GM18508 (cell line): Measurements from ENCODE around the gene ING3.
"Not testable (repeated sequence)": the region's sequence is repeated elsewhere in the genome, so short reads cannot be mapped to it uniquely, and the experiment has no call there.

Source experiments
- ATAC-seq: cut with Tn5 transposase; IDR thresholded peaks from one replicate; pipeline ENCODE4 v1.9.1; 2021; ENCODE audit warnings: moderate number of reproducible peaks; ENCODE audit not compliant: insufficient read depth, unreplicated experiment

The ING3 gene

DNA sequence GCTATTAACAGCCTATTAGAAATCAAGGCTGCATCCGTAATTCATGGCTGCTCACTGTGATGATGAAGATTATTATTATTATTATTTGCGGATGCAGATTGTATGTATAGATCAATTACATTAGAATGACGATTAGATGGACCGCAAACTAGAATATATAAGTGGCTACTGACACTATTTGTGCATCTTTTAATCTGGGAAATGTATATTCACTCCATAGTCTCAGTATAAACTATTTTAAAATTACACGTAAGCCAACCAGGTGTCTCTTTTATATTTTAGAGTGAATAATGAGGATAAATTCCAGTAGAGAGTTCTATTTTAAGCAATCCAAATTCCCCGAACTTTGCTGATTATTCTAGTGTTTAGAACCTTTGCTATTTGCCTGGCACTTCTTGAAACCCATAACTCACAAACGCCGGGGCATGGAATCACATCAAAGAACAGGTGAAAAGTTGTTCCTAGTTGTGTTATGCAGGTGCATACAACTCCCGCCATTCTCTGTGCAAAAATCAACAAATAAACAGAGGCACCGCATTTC, 509 bp upstream of the ING3 start:
- no peak for ATAC-seq

DNA sequence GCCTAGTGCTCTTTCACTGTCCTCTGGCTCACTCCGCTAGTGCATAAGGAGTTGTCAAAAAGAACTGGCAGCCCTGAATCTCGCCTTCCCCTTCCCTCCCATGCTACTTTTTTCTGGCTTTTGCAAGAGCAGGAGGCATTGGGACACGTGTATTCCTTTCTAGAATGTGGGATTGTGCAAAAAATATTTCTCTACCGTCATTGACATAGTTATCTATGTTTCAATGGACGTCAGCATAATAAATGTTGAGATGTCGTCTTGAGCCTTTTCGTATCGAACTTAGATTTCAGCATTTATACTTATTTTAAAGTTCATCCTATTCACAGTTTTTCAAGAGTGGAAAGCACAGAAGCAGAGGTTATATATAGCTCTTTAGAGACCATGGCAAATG, 727 bp downstream of the ING3 start:
- no peak for ATAC-seq

DNA sequence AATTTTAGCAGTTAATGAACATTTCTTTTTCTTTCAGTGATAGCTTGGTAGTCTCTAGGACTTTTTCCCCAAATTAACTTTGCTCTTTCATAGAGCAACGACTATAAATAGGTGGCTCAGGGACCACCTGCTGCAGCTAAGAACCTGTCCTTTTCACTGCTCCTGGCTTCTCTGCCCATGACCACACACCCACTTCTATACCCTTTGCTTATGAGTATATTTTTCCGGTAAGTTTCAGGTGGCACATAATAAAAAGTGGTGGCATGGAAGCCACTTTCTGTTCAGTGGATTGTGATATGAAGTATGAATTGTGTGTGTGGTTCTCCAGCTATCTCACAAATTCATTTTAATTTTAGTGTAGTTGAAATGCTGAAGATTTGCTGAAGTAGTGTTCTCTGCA, 1.2 kb downstream of the ING3 start:
- no peak for ATAC-seq

DNA sequence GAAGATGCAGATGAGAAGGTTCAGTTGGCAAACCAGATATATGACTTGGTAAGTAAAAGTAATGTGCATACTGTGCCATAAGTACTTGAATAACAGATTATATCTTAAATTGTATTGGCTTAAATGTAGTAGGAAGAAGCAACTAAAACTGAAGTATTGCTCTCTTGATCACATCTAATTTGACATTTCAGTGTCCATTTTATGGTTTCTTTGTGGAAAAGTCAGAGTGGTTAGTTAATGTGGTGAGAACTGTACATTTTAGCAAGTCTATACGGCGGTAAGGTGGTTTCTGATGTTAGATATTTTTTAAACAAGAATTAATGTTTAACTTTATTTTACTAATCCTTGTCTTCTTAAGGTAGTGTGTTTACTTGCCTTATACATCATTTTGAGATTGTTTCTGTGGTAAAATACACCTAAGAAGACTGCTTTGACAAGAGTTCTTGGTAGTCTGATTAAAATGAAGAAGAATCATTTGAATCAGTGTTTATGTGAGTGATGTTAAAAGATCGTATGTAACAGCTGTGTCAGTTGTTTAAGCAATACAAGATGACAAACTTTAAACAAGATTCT, 5.1 kb downstream of the ING3 start:
- peak; percentile 67 for ATAC-seq

DNA sequence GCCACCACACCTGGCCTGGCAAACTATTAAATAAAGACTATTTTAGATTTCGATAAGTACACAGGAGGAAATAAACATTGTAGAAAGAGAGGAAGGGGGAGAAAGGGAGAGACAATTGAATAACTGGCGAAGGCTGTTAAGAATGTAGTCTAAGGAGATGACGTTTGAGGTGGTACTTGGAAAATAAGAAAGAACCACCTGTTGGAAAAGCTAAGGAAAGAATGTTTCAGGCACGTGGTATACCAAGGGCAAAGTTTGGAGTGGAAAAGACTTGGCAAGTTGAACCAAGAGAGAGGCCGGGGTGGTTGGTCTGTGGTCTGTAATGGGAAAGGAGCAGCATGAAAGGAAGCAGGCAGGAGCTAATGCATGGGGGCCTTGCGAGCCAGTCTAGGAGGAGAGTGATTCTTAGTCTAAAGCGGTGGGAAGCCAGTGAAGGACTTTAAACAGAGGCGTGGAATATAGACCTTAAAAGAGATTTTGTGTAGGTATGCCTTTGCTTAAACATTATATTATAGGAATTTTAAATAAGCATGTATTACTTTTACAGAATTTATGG, 9.4 kb downstream of the ING3 start:
- ATAC-seq = no peak

DNA sequence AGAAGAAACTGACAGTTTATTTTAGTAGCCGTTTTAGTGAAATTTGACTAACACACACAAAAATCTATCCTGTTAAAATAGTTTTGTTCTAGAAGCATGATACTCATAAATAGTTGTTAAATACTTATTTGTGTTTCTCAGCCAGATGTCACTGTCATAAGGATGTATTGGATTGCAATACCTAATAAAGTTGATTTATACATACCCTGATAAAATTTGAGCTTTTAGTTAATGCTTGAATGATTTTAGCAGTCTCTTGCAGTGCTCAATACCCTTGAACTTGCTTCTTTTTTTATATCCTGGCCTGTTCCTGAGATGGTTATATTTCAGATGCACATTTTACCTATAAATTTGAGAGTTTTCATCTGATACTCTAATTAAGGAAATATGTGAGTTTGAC, 10.1 kb downstream of the ING3 start:
- no peak for ATAC-seq

DNA sequence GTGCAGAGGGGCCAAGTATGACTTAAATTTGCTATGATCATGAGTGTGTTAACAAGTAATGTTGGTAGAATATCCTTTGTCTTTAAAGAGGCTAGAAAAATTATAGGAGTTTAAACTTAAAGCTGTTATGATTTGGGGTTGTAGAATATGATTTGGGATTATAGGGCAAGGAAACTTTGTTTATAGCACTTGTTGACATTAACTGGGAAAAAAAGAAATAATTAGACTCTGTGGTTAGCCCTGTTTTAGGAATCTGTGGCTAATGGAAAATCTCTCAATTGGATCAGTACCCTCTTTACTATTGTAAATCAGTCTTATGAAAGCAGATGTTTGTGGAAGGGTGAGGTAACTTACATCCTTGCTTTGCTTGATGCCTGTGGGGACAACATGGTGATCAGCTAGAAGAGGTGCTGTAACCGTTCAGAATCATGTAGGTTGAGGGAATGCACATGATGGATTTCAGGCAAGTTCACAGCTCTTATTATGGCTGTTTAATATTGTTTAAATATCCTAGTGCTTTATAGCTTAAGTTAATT, 11.1 kb downstream of the ING3 start:
- no peak for ATAC-seq

DNA sequence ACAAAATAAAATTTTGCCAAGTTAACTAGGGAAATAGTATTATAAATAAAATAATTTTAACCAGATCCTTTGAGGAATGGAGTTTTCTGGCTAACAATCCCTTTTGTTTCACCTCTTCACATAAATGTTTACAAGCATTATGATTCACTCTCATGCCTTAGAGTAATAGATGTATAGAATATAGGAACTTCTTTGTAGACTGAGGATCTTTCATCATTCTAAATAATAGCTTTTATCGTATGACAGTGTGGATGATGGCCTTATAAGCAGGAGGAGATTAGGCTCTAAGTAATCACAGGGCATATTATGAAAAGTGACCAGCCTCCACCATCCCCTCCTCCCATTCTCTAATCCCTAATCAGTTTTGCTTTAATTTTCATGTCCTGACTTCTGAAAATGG, 13.5 kb downstream of the ING3 start:
- ATAC-seq = no peak

DNA sequence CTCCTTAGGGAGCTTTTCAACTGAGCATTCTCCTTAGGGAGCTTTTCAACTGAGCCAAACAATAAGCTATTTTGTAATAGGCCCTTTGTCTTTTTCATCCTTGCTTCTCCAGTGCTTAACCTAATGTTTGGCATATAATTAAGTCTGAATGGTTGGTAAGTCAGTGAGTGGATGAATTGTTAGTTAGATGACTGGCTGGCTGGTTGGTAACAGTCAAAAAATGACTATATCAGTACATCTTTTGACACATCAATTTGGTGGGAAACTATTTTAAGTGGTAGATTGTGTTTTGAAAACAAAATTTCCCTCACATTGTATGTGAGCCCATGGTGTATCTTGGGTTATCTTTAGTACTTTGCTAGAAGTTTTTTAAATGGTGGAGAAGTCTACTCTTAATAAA, 16.4 kb downstream of the ING3 start:
- no peak for ATAC-seq

DNA sequence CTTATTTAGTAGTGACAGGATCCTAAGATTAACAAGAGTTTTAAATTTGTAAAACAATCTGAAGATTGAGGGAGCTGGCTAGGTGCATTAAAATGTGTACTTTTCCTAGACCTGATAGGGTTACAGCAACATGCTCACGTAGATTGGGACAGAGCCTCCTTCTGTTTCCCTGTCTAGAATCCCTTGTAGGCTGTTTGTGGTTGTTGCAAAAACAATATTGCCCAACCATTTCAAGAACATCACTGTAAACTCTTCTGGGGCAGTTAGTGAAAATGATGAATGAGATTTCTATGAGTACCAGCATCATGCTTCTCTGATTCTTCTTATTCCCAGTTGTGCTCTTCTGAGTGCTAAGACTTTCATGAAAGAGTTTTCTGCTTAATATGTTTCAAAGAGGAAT, 23.3 kb downstream of the ING3 start:
- no peak for ATAC-seq

DNA sequence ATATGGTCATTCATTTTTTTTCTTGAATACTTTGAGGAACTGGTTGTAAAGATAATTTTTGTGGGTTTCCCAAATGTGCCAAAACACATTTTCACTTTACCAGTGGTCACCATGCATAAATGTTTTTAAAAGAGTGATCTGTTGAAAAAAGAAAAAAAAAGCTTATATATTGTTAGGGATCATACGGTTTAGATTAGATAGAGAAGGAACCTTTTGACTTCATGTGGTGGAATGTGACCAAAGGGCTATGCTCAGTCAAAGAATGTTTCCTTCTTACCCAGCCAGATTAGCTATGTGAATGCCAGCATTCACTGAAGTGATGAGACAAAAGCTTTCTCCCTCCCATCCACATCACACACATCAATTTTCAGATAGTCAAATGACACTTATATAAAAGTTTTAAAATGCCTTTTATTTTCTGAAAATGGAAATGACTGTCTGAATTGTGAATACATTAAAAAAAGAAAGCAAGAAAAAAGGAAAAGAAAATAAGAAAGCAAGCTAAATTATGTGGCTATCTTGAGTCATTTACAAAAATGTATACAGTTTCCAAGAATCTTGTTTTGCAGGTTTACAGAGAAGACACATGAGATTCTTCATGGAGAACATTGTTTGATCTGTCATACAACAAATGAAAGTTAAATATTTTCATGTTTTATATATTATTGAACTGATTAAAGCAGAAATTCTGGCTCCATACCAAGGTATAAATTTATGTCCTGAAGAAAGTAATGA, 29.4 kb downstream of the ING3 start:
- no peak for ATAC-seq

DNA sequence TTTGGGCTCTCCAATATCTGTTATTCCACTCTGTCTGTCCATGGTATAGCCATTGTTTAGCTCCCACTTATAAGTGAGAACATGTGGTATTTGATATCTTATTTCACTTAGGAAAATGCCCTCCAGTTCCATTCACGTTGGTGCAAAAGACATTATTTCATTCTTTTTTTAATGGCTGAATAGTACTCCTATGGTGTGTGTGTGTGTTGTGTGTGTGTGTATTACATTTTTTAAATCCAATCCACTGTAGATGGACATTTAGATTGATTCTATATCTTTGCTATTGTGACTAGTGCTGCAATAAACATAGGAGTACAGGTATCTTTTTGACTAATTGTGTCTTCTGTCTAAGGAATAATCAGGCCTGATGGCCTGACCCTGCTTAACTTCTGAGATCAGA, 30.5 kb downstream of the ING3 start:
- ATAC-seq = no peak

DNA sequence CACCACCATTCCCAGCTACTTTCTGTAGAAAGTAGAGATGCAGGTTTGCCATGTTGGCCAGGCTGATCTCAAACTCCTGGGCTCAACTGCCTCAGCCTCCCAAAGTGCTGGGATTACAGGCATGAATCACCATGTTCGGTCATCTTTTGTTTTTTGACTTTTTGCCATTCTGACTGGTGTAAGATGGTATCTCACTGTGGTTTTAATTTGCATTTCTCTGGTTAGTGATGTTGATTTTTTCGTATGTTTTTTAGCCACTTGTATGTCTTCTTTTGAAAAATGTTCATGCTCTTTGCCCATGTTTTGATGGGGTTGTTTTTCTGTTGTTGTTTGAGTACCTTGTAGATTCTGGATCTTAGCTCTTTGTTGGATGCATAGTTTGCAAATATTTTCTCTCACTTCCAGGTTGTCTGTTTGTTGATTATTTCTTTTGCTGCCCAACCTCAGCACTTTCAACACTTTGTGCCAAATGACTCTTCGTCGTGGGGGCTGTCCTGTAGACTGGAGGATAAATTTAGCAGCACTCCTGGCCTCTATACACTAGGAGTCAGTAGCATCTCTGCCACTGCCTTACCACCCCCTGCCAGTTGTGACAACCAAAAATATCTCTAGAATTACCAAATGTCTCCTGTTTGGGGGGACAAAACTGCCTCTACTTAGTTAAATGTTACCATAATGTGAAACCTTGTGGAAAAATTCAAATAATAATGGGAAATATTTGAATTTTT, 31.5 kb downstream of the ING3 start:
- ATAC-seq = peak; percentile 47

DNA sequence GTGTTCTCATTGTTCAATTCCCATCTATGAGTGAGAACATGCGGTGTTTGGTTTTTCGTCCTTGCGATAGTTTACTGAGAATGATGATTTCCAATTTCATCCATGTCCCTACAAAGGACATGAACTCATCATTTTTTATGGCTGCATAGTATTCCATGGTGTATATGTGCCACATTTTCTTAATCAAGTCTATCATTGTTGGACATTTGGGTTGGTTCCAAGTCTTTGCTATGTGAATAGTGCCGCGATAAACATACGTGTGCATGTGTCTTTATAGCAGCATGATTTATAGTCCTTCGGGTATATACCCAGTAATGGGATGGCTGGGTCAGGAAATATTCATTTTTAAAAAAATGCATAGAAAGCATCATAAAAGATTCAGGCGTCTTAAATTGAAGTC, 33.0 kb downstream of the ING3 start:
- not testable (repeated sequence) for ATAC-seq

DNA sequence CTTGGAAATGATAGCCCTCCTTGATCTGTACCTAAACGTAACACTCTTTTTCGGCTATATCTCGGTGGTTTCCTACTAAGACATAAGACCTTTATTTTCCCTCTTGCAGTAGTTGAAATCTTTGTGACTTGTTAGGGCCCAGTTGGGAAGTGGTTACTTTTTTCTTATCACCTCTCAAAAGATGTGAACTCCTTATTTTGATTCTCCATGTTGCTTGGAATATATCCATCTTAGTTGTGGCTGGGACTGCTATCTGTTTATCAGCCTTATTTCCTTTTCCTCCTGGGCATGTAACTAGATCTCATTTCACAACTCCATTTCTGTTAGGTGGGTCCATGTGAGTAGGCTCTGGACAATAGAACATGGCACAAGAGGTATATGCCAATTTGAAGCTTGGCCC, 33.8 kb downstream of the ING3 start:
- no peak for ATAC-seq

DNA sequence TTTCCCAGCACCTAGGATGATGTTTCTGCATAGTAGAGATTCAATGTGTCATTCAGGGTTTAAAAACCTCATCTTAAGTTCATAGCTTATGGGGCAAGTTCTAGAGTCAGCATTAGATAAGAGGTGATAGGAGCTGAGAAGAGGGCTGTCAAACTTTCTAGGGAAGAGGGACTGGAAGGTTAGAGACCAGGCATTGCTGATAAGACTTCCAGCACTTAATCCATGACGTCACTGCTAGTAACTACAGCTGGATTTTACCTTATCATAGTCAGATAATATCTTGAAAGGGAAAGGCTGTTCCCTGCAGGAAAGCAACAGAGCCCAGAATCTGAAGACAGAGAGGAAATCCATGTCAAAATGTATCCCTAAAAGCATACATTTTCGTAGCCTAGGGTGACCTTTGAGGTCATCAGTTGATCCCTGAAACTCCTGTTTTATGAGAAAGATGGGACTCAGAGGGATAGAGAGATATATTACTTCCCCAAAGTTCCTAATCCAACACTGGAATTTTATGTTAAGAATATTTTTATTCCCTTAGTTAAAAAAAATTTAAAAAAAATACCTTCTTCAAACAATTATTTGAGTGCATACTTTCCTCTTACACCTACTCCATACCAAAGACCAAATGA, 34.7 kb downstream of the ING3 start:
- ATAC-seq = no peak

DNA sequence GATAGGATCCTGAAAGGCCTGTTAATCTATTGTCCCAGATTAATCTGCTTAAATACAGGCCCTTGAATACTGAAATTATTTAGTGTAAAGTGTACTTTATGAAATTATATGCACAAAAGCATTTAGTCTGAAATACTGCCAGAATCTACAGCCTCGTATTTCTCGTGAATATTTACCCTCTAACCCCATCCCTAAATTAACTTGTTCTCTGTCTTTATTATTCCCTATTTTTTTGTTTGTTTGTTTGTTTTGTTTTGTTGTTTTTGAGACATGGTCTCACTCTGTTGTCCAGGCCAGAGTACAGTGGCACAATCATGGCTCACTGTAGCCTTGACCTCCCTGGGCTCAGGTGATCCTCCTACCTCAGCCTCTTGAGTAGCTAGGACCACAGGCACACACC, 35.3 kb downstream of the ING3 start:
- no peak for ATAC-seq

DNA sequence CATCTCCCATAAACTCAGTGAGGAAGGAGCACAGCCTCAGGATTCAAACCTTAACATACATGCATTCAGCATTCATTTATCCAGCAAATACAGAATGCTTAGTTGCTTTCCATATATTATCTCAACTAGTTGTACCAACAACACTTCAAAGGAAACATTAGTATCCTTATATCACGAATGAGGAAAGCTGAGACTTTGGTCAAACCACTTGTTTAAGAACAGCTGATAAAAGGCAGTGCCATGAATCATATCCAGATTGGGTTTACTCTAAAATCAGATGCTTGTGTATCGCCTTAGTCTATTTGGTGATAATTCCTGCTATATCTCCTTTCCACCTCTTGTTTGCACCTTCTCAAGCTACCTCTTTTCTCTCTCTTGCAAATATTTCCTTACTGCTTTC, 36.1 kb downstream of the ING3 start:
- ATAC-seq = no peak

DNA sequence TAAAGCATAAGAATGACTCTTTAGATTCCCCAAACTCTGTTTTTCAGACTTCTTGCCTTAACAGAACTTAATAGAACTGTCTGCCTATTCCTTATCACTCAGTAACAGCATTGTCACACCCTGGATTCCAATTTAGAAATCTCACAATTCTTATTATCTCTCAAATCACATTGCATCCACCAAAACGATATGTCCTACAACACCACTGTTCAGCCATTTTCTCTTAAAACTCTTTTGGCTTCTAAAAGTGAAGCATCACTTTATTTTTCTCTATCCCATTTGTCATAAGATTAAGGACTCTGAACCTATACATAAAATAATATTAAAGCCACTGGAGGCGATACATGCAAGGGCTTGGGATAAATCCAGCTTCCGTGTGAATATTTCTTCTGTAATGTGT, 36.7 kb downstream of the ING3 start:
- ATAC-seq = no peak
